NCI-H2081 (cell line): Measurements from ENCODE around the gene ZNF311.

ENCODE experiments used
- DNase-seq, 2 experiments: peaks; one replicate each; lab custom pipeline; 2025; lab: John Stamatoyannopoulos, UW

Gene ZNF311

GRCh38 chr6:29005183-29005885, at the start of gene ZNF311:
ZNF311 (minus strand) TSS chr6:29005315; CDS start chr6:29003954, 1,361 bp downstream.
- DNase-seq: no peak

- DNase-seq: no peak
Observed at GRCh38 chr6:29051680-29052079, 46.6 kb upstream of the ZNF311 start.

GRCh38 chr6:29045075-29045474, 40.0 kb upstream of the ZNF311 start, which contains the start of gene OR2W1:
OR2W1 (minus strand) TSS chr6:29045175; CDS start chr6:29045175, 0 bp downstream.
- no peak for DNase-seq

- DNase-seq: no peak
Observed at GRCh38 chr6:29035951-29036350, 30.8 kb upstream of the ZNF311 start.

GRCh38 chr6:29028821-29029220, 23.7 kb upstream of the ZNF311 start:
- DNase-seq: no peak

GRCh38 chr6:29025927-29026585, 20.9 kb upstream of the ZNF311 start:
- DNase-seq: no peak

- no peak for DNase-seq
Observed at GRCh38 chr6:29021434-29021833, 16.3 kb upstream of the ZNF311 start.

- no peak for DNase-seq
Observed at GRCh38 chr6:29019629-29020028, 14.5 kb upstream of the ZNF311 start.

- no peak for DNase-seq
Observed at GRCh38 chr6:29017428-29017802, 12.3 kb upstream of the ZNF311 start.

- peak; percentile 52 to 75 for DNase-seq
Observed at GRCh38 chr6:29016559-29017427, 11.7 kb upstream of the ZNF311 start.

GRCh38 chr6:29014729-29015608, 9.9 kb upstream of the ZNF311 start:
- DNase-seq: no peak

- peak in 1 of 2 experiments; percentile 34 for DNase-seq
Observed at GRCh38 chr6:29011276-29011734, 6.2 kb upstream of the ZNF311 start.

GRCh38 chr6:29009358-29009757, 4.2 kb upstream of the ZNF311 start:
- DNase-seq: no peak

GRCh38 chr6:29008089-29008488, 3.0 kb upstream of the ZNF311 start:
- DNase-seq: no peak

- DNase-seq: no peak
Observed at GRCh38 chr6:28996844-28997510, 8.1 kb downstream of the ZNF311 start.

GRCh38 chr6:28995093-28995650, 9.9 kb downstream of the ZNF311 start:
- no peak for DNase-seq

- peak; percentile 50 to 64 for DNase-seq
Observed at GRCh38 chr6:28988536-28989311, 16.4 kb downstream of the ZNF311 start.

GRCh38 chr6:28985462-28986164, 19.5 kb downstream of the ZNF311 start:
- peak; percentile 88 to 96 for DNase-seq

GRCh38 chr6:28983838-28984237, 21.3 kb downstream of the ZNF311 start:
- DNase-seq: no peak
